Mesothelial cell of epicardium (in vitro differentiated cells): ENCODE data around the gene SAMSN1. TPM values are rescaled to one million over a fixed set of nuclear protein-coding genes. Genes with fewer than 3 reads are reported as not detected.

Source experiments
- DNase-seq, 2 experiments: peaks; one replicate each; pipeline ENCODE4 v3.0.0; 2021; ENCODE audit warnings: low spot score in 2 of 2; ENCODE audit not compliant: unreplicated experiment in 2 of 2
- H3K27ac Mint-ChIP-seq: 2 replicates; pipeline ENCODE4 v1.8.0; 2021; ENCODE audit warnings: mixed read lengths
- H3K27me3 Mint-ChIP-seq: 2 replicates; pipeline ENCODE4 v1.8.0; 2021; ENCODE audit warnings: low read depth, mixed read lengths
- H3K36me3 Mint-ChIP-seq: 2 replicates; pipeline ENCODE4 v1.8.0; 2021; ENCODE audit warnings: mixed read lengths
- H3K4me1 Mint-ChIP-seq: 2 replicates; pipeline ENCODE4 v1.8.0; 2021; ENCODE audit warnings: mixed read lengths
- H3K4me3 Mint-ChIP-seq: 2 replicates; pipeline ENCODE4 v1.8.0; 2021; ENCODE audit warnings: mild to moderate bottlenecking, moderate library complexity, mixed read lengths
- H3K9me3 Mint-ChIP-seq: 2 replicates; pipeline ENCODE4 v1.8.0; 2021; ENCODE audit warnings: mixed read lengths
- total RNA-seq: library from RNA; stranded (reverse); gene quantifications from 3 replicates; pipeline ENCODE4 v1.2.1, GENCODE V29; 2021
- TF ChIP-seq, protein P1 (sequence below): fragments of 200-600 bp; sonication (generic); IDR thresholded peaks from one replicate; pipeline ENCODE4 v1.5.0; 2021; ENCODE audit warnings: antibody characterized with exemption; ENCODE audit not compliant: unreplicated experiment

SAMSN1 gene
- total RNA-seq, 1 donor from 2014 or later, result 0.36 TPM

DNA sequence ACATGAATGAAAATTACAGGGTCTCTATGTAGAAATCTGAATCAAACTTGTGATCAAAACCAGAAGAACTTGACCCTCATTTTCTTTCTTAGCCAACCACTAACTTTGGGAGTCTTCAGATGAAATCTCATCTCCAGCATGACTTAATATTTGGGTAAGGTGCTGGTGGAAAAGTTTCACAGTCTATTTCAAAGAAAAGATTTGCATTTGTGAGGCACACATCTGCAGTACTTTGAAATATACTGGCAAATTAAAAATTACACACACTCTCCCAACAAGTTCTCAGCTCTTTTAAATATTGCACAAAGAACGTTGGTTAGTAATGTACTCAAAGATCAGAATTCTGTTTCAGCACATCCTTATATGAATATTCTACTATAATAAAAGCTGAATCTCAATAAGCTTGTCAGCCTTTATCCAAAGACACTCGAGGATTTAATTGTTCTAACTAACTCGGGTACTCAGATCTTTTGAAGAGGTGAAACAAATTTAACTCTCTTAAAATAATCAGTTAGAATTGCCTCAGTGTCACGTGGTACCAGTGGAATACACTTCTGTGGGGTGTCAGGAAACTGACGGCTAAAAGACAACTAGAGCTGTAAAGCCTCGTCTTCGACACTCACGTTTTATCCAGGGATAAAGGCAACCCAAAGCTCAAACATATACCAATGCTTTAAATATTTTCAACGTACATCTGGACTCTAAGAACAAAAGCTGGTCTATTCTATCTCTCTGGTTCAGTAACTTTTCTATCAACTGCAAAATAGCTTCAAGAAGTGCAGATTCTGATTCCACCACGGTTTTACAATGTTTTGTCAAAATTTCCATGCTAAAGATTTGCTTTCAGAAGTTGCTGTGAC is 19.0 kb downstream of the SAMSN1 start:
- Mint-ChIP-seq H3K36me3 (no peaks in the 10 kb centered on the region), H3K27me3 (peaks cover 2% of the 10 kb centered on the region), H3K9me3 (no peaks in the 10 kb centered on the region), H3K27ac (no peak overlapping the region), H3K4me1 (peaks cover 4% of the 10 kb centered on the region), H3K4me3 (no peak overlapping the region)
- TF ChIP-seq, protein P1, sequence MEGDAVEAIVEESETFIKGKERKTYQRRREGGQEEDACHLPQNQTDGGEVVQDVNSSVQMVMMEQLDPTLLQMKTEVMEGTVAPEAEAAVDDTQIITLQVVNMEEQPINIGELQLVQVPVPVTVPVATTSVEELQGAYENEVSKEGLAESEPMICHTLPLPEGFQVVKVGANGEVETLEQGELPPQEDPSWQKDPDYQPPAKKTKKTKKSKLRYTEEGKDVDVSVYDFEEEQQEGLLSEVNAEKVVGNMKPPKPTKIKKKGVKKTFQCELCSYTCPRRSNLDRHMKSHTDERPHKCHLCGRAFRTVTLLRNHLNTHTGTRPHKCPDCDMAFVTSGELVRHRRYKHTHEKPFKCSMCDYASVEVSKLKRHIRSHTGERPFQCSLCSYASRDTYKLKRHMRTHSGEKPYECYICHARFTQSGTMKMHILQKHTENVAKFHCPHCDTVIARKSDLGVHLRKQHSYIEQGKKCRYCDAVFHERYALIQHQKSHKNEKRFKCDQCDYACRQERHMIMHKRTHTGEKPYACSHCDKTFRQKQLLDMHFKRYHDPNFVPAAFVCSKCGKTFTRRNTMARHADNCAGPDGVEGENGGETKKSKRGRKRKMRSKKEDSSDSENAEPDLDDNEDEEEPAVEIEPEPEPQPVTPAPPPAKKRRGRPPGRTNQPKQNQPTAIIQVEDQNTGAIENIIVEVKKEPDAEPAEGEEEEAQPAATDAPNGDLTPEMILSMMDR, result no peak
- DNase-seq, result no peak

DNA sequence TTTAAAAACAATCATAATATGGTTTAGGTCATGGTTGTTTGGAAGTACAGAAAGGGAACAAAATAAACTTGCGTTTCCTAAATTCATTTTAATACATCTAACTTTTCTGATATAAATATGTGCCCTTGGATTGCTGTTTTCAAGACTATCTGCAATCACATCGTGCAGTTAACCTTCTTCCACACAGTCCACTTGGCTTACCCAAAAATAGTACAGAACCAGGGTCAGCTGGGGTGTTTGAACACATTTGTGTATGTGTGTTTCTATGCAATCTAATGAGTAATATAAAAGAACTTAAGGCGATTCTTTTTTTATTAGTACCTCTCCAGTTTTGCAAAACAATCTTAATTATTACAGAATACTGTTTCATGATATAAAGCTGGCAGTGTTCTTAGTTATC is 19.9 kb downstream of the SAMSN1 start:
- H3K9me3 Mint-ChIP-seq, result no peaks in the 10 kb centered on the region
- H3K4me3 Mint-ChIP-seq, result no peak overlapping the region
- H3K36me3 Mint-ChIP-seq, result no peaks in the 10 kb centered on the region
- no peaks in the 10 kb centered on the region for H3K4me1 Mint-ChIP-seq
- peaks cover 2% of the 10 kb centered on the region for H3K27me3 Mint-ChIP-seq
- no peak for DNase-seq
- H3K27ac Mint-ChIP-seq, result no peak overlapping the region
- TF ChIP-seq, protein P1, result no peak

DNA sequence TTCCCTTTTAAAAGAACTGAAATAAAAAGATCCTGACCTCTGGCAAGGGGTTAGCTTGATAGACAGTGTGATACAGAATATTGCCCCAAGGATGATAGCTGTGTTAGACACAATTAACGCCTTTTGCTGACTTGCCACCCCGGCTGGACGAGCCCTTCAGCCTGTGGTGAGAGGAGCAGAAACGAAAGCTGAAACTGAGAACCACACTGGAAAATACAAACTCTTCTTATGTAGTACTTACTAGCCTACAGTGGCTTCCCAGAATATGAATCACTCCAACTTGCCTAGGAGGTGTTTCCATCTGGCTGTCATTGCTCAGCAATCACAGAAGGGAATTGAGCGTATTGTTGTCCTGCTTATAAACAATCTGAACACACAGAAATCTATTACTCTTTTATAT is 22.9 kb downstream of the SAMSN1 start:
- H3K27ac Mint-ChIP-seq, result no peak overlapping the region
- no peak overlapping the region for H3K4me3 Mint-ChIP-seq
- H3K27me3 Mint-ChIP-seq, result peaks cover 2% of the 10 kb centered on the region
- H3K4me1 Mint-ChIP-seq, result no peaks in the 10 kb centered on the region
- no peaks in the 10 kb centered on the region for H3K36me3 Mint-ChIP-seq
- no peaks in the 10 kb centered on the region for H3K9me3 Mint-ChIP-seq
- no peak for DNase-seq
- TF ChIP-seq, protein P1, result no peak

DNA sequence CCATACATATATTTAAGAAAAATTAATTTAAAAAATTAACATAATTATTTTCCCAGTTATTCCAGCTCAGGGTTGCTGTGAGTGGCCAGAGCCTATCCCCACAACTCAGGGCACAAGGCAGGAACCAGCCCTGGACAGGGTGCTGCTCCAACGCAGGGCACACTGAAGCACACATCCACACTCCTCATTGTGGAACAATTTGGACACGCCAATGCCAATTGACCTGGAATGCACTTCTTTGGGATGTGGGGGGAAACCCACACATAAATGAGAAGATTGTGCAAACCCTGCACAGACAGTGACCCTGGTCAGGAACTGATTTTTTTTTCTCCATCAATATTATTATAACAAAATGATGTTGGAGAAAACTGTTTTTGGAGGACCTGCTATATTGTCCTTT is 23.4 kb downstream of the SAMSN1 start:
- Mint-ChIP-seq H3K27me3 (peaks cover 2% of the 10 kb centered on the region), H3K4me1 (no peaks in the 10 kb centered on the region), H3K27ac (no peak overlapping the region), H3K9me3 (no peaks in the 10 kb centered on the region), H3K36me3 (no peaks in the 10 kb centered on the region), H3K4me3 (no peak overlapping the region)
- DNase-seq, result no peak
- TF ChIP-seq, protein P1, result no peak

DNA sequence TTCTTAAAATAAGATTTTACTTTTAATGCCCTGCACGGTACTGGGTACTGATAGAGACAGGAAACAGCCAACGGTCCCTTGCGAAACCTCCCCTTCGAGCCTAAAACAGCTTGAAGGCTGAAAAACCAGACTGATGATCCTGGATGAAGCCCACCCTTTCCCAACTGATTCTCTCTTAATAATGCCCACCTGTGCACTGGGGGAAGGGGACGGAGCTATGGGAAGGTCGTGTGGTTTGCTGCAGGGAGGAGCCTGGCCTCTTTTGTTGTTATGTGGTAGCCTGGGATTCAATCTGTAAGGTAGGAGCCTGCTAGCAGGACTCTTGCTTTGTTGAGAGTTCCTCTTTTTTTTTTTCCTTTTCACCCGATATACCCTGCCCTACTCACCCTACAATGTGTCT is 25.6 kb downstream of the SAMSN1 start:
- H3K4me3 Mint-ChIP-seq, result no peak overlapping the region
- peaks cover 4% of the 10 kb centered on the region for H3K9me3 Mint-ChIP-seq
- no peak overlapping the region for H3K27ac Mint-ChIP-seq
- TF ChIP-seq, protein P1, result no peak
- no peak for DNase-seq
- no peaks in the 10 kb centered on the region for H3K36me3 Mint-ChIP-seq
- peaks cover 2% of the 10 kb centered on the region for H3K27me3 Mint-ChIP-seq
- H3K4me1 Mint-ChIP-seq, result no peaks in the 10 kb centered on the region
